Activated naive CD4-positive, alpha-beta T cell (primary cell): ENCODE results near the gene MIGA1.

ENCODE experiments used
- DNase-seq, 4 experiments: peaks; one replicate each; lab custom pipeline; 2025; lab: John Stamatoyannopoulos, UW

MIGA1 gene

DNA sequence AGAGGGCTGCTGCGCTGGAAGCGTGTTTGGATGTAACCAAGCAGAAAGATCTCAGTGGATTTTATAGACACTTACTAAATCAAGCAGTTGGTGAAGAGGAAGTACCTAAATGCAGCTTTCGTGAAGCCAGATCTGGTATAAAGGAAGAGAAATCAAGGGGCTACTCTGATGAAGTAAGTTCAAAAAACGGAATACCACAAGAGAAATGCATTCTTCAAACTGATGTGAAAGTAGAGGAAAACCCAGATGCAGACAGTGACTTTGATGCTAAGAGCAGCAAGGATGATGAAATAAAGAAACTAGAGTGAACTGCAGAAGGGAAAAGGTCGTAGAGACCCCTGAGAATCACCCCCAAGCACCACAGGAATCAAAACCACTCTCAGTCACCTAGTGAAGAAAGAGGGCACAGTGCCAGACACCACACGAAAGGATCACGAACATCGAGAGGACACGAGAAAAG, 68.2 kb downstream of the MIGA1 start:
- DNase-seq: no peak

DNA sequence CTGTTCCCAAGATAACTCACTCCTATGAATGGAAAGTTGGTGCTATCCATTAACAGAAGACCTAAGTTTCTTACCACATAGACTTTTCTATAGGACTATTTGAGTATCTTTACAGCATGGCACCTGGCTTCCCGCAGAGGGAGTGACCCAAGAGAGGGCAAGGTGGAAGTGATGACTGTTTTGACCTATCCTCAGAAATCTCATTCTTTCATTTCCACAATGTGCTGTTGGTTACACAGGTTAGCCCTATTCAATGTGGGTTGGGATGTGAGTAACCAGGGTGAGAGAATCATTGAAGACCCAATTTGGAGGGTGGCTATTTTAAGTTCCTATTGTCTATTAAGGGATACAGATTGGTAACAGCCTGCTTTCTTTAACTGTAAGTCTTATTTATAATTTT, 70.6 kb downstream of the MIGA1 start:
- DNase-seq: no peak

DNA sequence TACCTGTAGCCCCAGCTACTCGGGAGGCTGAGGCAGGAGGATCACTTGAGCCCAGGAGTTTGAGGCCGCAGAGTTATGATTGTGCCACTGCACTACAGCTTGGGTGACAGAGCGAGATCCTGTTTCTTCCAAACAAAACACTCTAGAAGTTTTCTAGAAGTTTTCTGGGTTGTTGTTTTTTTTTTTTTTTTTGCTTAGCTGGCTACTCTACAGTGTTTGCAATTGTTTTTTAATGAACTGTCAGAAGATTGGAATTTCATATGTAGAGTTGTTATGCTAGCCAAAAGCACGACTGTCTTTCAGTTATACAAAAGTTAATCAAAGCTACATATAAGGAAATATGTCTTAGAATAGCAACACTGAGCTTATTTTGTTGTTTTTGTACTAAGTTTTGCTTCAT, 78.1 kb downstream of the MIGA1 start:
- DNase-seq: no peak

DNA sequence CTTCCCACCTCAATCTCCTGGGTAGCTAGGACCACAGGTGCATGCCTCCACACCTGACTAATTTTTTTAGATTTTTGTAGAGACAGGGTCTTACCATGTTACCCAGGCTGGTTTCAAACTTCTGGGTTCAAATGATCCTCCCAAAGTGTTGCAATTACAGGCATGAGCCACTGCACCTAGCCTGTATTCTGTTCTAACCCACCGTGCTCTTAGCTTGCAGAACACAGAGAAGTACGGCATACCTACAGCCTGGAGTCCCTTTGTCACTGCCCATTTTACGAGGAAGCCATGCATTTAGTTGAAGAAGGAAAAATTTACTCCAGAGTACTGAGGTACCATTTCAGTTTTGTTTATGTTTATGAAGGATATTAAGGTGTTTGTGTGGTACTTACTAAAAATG, 79.3 kb downstream of the MIGA1 start:
- no peak for DNase-seq

DNA sequence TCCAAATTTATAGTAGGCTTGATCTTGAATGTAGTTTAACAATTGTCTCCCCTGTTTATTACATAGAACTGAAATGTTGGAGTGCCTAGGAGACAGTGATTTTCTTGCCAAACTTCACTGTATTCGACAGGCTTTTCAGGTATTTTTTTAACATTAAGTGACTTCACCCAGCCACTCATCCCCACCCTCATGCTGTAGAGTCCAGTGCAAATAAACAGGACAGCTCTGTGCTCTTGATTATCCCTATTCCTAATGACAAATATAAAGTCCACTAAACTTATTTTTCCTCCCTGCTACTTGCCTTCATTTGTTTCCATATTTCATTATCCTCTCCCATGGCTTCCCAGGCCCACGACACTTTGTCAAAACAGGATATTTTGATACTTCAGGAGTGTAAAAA, 79.8 kb downstream of the MIGA1 start:
- DNase-seq: no peak

DNA sequence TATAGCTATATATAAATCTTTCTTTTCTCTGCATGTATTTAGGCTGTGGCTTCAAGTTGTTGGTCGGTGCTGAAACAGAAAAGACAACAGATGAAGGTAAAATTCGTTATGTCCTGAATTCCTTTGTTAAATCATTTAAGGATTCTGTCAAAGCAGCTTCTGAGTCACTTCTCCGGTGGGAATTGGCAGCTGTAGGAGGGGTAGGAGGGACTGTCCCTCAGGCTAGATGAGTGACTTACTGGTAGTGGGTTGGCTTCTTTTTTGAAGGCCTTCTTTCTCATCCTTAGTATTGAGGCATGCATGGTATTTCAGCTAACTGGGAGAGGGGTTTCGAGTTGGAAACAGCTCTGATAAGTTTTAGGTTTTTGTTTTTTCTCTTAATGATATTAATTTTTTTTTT, 86.8 kb downstream of the MIGA1 start:
- DNase-seq: no peak

DNA sequence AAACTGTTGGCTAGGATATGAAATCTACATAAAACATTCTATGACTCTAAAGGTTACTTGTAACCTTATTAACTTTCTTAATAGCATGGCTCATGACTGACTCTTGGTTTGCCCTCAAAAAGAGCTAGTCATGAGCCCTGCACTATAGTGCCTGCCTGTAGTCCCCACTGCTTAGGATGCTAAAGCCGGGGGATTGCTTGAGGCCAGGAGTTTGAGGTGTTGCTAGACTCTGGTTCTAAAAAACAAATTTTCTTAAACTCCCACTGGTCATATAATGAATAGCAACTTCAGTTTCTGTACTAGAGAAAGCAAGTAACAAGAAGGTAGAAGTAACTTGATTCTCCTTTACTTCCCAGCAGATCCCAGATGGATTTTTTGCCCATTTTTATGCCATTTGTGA, 93.2 kb downstream of the MIGA1 start:
- no peak for DNase-seq

DNA sequence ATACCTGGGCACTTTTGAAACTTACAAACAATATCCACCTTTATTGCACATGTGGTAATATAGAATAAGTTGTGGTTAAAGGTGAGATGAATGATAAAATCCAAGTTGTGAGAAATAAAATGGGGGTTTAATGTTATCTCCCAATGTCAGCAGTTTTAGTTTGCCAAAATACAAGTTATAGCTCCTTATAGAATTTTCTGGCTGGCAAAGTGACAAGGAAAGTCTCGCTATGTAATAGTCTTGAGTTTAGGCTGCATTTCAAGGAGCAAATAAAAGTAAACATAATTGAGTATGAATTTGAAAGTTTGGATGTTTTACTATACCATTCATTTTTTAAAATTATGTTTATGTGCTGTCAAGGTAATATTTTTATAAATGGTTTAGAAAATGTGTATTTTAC, 94.0 kb downstream of the MIGA1 start:
- no peak for DNase-seq

DNA sequence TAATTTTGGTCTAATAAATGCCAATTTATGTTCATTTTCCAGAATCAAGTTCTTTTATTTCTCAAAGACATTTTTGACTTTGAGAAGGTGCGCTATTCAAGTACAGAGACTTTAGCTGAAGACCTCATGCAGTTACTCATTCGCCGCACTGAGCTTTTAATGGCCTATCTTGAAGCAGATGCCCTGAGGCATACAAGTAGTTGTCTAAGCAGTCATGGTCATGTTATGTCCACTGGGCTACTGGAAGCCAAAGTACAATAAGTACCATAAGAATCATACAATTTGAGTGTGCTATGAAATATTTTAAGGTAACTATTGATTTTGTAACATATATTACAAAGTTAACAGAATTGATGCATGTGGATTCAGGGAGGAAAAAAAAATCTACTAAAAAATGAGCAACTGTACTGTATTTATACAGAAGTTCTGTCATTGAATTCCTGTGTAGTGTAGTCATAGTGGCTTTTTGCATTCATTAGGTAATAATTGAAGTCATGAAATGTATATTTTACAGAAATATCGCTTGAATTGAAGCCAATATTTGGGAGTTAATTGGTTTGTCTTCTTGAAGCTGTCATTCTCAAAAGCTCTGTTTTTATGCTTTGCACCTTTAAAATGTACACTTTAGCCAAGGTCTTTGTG, 95.5 kb downstream of the MIGA1 start:
- no peak for DNase-seq

DNA sequence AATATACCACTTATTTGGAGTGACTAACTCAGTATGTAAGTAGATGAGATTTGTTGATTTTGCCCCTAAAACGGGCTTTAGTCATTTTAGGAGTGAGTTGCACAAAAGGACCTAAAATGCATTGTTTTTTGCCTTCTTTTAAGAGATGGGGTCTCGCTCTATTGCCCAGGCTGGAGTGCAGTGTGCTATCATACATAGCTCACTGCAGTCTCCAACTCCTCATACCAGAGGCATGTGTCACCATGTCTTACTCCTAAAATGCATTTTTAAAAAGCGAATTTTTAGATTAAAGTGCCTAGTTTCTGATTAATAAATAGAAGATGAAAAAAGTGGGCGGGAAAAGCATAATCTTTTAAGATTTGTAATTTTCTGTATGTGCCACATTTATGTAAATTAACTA, 97.4 kb downstream of the MIGA1 start:
- DNase-seq: no peak

DNA sequence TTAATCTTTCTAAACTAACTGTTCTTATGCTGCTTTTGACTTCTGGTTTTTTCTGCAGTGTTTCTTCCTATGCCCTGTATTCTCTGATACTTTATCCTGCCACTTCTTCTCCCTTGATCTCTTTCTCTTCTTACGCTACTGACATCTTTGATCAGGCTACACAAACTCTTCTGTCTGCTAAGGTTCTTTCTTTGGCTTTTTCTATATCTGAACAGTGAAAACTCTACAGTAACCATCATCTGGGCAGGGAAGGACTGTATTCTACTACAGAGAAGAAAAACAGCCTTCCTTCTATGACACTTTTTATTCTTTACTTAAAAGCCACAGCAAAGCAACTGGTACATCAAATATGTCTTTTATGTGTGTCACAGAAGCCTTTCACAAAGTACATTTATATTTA, 101.6 kb downstream of the MIGA1 start:
- DNase-seq: no peak

DNA sequence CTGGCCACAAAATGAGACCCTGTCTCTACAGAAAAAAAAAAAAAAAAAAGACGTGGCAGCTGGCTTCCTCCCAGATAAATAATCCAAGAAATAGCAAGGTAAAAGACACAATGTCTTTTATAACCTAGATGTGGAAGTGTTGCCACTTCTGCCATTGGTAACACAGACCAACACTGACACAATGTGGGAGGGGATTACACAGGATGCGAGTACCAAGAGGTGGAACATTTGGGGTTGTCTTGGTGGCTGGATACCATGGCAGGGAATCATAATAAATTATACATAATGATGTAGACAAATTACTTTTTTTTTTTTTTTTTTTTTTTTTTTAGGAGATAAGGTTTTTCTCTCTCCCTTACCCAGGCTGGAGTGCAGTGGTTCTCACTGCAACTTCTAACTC, 103.0 kb downstream of the MIGA1 start:
- DNase-seq: no peak

DNA sequence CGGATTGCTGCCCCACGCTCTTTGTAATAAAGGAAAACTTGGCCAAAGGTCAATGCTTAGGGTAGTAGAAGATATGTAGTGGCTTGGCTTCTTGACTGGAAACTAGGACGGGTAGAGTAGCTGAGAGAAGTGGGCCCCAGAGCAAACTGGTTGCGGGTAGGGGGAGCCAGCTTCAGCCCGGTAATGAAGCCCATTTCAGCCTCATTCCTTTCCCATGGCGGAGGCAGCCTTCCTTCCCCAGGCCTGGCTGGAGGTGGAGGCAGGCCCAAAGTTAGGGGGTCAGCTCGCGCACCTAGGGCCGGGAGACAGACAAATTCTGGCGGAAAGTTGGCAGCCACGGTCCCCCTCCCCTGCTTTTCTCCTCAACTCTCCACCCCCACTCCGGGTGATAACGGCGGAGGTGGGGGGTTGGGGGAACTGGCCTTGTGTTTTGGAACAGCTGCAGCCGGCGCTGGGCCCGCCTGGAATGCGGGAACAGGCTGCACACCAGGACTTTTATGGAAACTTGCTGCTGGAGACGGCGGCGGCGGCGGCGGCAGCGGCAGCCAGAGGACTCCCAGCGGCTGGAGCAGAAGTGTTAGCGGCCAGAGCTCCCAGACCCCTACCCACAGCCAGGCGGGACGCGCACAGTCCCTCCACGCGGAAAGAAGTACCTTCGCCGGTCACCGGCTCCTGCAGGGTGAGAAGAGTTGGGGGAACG, 108.8 kb downstream of the MIGA1 start, which contains the start of gene NEXN:
NEXN (plus strand) TSS at position 544 of the 700 bp plus-strand sequence. CDS start 27,483 bp downstream, outside the sequence.
- no peak for DNase-seq

DNA sequence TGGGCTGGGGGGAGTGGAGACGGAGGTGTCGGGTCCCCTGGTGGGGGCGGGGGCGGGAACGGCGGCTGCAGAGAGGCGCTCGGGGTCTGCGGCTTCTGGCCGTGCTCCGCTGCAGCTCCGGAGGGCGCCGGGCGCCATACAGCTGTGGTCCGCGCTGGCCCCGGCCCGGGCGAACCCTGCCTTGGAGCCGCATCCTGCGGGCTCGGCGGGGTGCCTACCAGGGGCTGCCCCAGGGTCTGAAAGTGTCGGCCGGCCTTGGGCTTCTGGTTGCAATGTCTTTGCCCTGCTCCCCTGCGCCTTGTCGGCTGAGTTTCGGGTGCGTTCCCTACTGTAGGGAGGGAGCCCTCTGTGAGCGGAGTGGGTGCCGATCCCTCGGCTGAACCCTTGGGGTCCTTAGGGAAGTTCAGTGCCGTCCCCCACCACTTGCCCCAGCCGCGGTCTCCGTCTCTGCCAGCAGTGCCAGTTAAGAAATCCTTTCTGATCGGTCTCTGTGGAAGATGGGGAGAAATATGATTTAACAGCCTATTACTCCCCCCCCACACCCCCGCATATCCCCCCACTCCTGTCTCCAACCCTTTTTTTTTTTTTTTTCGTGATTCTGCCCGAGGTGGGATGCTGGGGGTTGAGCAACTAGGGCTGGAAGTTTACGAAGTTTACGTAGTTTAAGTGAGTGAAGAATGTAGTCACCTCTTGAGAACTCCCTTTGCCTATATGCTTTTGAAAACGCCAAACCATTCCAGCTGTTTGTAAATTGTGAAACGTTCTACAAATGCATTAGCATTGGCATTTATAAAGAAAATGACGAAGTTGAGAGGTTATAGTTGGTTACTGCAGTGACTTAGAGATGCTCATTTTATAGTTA, 109.6 kb downstream of the MIGA1 start:
- peak in 1 of 4 experiments; percentile 7 for DNase-seq

DNA sequence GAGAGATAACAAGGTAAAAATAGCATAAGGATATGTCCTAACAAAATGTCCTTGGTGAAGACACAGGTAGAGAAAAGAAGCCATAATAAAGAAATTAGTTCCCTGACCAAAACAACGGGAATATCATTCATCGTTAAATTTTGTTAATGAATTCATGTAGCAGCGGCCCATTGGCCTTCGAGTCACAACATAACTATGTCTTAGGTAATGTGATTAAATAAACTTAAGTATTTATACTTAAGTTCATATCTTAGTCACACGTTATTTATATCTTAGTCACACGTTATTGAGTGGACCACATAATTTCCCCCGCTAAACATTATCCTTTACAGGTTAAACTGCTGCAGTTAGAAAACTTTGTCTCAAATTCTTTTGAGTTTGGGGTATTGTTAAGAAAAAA, 110.2 kb downstream of the MIGA1 start:
- no peak for DNase-seq

DNA sequence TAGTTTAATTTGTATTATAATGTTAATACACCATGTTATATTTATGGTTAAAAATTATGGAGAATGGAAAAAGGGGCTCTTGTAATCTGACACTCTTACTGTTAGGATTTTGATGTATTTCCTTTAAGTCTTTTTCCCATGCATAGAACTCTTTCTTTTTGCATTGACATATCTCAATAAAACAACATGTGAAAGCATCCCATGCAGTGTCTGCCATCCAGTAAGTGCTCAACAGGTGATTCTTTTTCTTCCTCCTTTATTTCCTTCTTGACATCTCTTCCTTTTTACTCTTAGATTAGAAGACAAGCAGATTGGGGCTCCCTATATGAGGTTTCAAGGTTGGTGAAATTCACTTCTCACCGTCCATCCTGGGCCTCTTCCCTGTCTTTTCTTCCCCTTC, 111.8 kb downstream of the MIGA1 start:
- no peak for DNase-seq

DNA sequence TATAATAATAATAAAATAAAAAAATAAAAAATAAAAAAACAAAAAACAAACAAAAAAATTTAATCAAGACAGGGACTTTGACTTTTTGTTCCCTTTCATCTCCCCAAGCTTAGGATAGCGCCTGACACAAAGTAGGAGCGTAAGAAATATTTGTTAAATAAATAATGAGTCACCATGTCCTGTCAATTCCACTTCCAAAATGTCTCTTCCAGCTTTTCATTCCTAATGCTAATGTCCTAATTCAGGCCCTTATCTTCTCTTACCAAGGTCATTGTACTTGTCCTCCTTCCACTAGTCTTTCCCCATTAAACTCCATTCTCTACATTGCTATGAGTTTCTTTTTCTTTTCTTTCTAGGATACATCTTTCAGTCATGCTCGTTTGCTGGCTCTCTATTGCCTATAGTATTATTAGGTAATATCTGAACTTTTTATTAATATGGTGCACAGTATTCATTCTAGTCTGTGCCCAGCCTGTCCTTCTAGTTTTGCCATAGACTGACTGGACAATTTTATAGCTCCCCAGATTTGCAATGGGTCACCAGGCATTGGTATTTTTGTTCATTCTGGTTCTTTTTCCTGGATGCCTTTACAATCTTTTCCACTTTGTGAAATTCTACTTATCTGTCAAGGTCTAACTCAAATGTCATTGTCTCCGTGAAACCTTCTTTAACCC, 120.3 kb downstream of the MIGA1 start:
- DNase-seq: no peak

DNA sequence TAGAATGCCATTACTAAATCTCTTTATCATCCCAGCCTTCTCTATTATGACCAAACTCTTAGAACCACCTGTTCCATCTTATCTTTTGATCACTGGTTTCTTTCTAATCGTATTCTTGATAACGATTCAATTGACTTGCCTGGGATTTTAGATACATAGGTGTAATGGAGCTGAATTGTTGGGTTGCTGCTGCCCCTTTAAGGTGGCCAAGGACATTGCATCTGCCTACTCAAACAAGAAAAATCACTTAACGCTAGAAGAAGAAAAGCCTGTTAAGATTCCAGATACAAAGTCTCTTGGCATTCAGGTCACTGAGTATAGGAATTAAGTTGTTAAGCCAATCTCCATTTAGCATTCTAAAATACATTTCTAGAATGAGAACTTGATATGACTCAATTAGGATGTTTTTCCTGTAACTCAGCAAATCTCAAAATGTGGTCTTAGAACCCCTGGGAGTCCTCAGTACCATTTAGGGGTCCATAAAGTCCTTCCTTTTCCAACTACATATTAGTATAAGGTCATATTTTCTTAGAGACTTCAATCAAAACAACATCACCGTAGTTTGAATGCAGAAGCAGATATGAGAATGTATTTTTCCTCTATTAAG, 121.3 kb downstream of the MIGA1 start:
- no peak for DNase-seq

DNA sequence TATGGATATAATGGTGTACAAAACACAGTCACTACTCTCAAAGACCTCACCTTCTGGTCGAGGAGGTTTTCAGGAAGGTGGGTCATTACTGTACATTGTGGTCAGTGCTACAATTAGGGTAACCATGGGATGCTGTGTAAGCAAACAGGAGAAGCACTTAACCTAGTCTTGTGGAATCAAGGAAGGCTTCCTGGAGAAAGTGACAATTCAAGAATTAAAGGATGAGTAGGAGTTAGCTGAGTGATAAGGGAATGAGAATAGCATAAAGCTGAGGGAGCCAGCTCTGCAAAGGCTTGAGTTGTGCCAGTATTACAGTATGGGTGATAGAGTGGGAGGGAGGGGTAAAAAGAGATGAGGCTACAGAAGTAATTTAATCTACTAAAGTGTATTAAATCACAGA, 126.2 kb downstream of the MIGA1 start:
- no peak for DNase-seq

DNA sequence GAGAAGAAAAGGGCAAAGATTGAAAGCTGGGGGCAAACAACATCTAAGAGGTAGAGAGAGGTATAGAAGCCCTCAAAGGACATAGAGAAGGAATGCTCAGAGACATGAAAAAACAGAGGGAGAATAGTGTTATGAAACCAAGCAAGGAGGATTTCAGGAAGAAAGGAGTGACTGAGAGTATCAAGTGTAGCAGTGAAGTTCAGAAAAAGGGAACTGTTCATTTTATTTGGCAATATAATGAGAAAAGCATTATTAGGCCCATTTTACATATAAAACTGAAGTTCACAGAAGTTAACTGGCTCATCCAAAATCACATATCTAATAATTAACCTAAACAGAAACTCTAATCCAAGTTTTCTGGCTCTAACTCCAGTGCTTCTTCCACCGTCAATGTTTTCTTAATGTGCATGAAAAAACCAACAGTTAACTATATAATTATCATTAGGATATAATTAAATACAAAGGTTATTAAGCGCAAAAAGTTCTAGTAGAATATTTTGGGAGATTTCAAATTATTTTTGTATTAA, 126.6 kb downstream of the MIGA1 start:
- DNase-seq: no peak

DNA sequence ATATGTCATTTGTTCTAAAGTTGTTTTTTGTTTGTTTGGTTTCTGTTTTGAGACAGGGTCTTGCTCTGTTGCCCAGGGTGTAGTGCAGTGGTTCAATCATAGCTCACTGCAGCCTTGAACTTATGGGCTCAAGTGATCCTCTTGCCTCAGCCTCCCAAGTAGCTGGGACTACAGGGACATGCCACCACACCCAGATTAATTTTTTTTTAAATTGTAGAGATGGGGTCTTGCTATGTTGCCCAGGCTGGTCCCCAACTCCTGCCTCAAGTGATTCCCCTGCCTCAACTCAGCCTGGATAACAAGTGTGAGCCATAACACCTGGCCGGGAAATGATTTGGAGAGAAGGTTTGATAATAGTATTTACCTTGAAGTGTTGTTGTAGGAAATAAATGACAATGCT, 127.2 kb downstream of the MIGA1 start:
- DNase-seq: no peak

DNA sequence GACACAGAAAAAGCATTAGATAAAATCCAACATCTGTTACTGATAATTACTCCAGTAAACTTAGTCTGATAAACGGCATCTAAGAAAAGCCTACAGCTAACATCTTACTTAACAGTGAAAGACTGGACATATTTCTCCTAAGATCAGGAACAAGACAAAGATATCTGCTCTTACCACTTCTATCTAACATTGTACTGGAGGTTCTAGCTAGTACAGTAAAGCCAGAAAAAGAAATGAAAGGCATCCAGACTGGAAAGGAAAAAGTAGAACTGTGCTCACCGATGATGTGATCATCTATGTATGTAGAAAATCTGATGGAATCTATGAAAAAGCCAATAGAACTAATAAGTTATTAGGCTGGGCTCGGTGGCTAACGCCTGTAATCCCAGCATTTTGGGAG, 130.7 kb downstream of the MIGA1 start:
- DNase-seq: no peak
